Neutrophil (primary cell): ENCODE measurements around the gene SPATA9.
"Not testable (repeated sequence)": the region's sequence is repeated elsewhere in the genome, so short reads cannot be mapped to it uniquely, and the experiment has no call there.

ENCODE experiments used
- H3K27ac ChIP-seq: fragments of 200-600 bp; sonication (generic); 2 replicates; pipeline ENCODE4 v1.5.1; 2016; ENCODE audit warnings: mild to moderate bottlenecking, moderate library complexity
- H3K27me3 ChIP-seq: fragments of 200-600 bp; sonication (generic); 2 replicates; pipeline ENCODE4 v1.6.0; 2016; ENCODE audit warnings: mild to moderate bottlenecking
- H3K36me3 ChIP-seq: fragments of 200-600 bp; sonication (generic); 2 replicates; pipeline ENCODE4 v1.5.1; 2017
- H3K4me1 ChIP-seq, 2 experiments: fragments of 200-600 bp in 1 of 2; sonication (generic) in 1 of 2; 1 replicate in 1 of 2; 2 replicates in 1 of 2; pipeline versions ENCODE4 v1.5.1 to v1.6.1; 2013 to 2016; ENCODE audit warnings: low read depth in 1 of 2, low read length in 1 of 2, mild to moderate bottlenecking in 1 of 2, moderate library complexity in 1 of 2; ENCODE audit not compliant: control insufficient read depth in 1 of 2, insufficient read depth in 1 of 2
- H3K4me3 ChIP-seq, 2 experiments: fragments of 200-600 bp in 1 of 2; sonication (generic) in 1 of 2; 1 replicate in 1 of 2; 2 replicates in 1 of 2; pipeline ENCODE4 v1.5.1; 2013 to 2016; ENCODE audit warnings: low read depth in 1 of 2, low read length in 1 of 2, mild to moderate bottlenecking in 1 of 2, moderate library complexity in 1 of 2
- H3K9me3 ChIP-seq: fragments of 200-600 bp; sonication (generic); 2 replicates; pipeline ENCODE4 v1.5.1; 2016
- CTCF ChIP-seq: fragments of 200-600 bp; sonication (generic); IDR thresholded peaks from 2 replicates; pipeline ENCODE4 v1.5.1; 2016; ENCODE audit warnings: antibody characterized with exemption

The SPATA9 gene

DNA sequence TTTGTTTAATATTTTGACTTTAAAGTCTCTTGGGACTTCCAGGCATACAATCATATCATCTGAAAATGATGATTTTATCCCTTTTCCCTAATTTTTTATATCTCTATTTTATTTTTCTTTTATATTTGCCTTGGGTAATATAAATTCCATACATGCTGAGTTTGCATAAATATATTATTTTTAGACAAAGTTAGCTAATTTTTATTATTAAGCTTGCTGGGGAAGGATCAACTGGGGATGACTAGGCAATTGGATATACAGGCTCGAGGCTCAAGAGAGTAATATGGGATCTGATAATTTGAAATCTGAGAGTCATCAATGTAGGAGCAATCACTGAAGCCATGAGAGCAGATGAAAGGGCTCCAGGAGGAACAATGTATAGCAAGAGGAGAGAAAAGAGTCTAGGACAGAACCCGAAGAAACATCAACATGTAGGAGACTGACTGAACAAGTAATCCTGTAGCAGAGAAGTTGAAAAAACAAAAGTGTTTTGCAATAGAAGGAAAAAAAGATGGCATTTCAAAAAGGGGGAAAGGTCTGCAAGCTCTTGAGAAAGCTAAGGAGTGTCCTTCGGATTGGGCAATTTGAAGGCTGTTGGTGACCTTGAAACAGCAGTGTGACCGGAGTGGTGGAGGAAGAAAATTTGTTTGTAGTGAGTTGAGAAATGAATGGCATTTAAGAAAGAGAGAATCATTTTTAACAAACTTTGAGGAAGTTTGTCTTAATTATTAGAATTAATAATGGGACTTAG lies 31.3 kb upstream of the SPATA9 start:
- Histone ChIP-seq H3K4me3 (no peak overlapping the region), H3K27ac (no peak overlapping the region), H3K27me3 (no peaks in the 10 kb centered on the region), H3K36me3 (no peaks in the 10 kb centered on the region), H3K9me3 (no peaks in the 10 kb centered on the region), H3K4me1 (peaks cover 0 to 3% of the 10 kb centered on the region in 2 experiments)
- TF ChIP-seq CTCF: no peak

DNA sequence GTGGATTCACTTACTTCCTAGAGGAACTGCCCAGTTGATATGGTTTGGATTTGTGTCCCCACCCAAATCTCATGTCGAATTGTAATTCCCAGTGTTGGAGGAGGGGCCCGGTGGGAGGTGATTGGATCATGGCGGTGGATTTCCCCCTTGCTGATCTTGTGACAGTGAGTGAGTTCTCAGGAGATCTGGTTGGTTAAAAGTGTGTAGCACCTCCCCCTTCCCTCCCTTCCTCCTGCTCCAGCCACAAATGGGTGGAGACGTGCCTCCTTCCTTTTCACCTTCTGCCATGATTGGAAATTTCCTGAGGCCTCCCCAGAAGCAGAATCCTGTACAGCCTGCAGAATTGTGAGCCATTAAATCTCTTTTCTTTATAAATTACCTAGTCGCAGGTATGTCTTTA lies 30.5 kb upstream of the SPATA9 start:
- H3K4me1 ChIP-seq, H3K27me3 ChIP-seq, H3K9me3 ChIP-seq, H3K27ac ChIP-seq, H3K4me3 ChIP-seq, H3K36me3 ChIP-seq: not testable (repeated sequence)

GRCh38 chr5:95712347-95712958 lies 29.7 kb upstream of the SPATA9 start:
- Histone ChIP-seq H3K4me3 (no peak overlapping the region), H3K9me3 (no peaks in the 10 kb centered on the region), H3K36me3 (no peaks in the 10 kb centered on the region), H3K4me1 (peaks cover 0 to 3% of the 10 kb centered on the region in 2 experiments), H3K27ac (no peak overlapping the region), H3K27me3 (no peaks in the 10 kb centered on the region)
- TF ChIP-seq CTCF: no peak

DNA sequence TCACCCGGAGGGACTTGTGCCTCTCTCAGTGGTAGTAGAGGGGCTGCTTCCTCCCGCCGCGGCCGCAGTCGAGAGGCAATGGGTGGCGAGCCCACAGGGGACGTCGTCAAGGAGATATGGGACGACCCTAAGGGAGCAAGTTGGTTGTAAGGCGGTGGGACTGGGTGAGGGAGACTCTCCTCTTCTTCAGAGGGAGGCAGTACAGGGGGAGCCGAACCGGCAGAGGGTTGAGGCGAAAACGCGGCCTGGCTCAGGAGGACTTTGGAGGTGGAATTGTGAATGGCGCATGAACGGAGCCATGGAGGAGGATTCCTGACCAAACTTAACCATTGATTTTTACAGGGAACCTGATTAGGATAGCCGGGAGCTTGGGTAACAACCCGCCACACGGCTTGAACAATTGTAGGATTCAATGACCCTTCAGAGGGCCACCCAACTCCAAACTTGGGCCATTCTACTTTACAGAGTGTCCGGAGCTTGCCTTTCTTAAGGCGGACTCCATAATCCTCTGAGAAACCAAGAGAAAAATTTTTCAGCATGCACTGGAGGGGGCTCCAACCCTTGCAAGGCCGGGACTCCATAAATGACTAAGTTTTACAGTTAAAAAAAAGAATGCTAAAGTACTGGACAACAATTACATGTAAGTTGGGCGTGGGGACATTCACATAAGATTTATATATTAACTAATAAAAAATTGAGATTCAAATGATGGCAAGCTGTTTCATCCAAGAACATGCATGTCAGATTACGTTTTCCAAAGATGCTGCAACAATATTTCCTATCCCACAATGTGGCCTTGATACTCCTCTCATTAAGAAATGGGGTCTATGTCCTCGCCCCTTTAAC lies 28.9 kb upstream of the SPATA9 start:
- H3K4me3 ChIP-seq: no peak overlapping the region
- peaks cover 0 to 3% of the 10 kb centered on the region in 2 experiments for H3K4me1 ChIP-seq
- no peaks in the 10 kb centered on the region for H3K36me3 ChIP-seq
- no peak for TF ChIP-seq CTCF
- no peaks in the 10 kb centered on the region for H3K27me3 ChIP-seq
- H3K9me3 ChIP-seq: no peaks in the 10 kb centered on the region
- H3K27ac ChIP-seq: no peak overlapping the region

DNA sequence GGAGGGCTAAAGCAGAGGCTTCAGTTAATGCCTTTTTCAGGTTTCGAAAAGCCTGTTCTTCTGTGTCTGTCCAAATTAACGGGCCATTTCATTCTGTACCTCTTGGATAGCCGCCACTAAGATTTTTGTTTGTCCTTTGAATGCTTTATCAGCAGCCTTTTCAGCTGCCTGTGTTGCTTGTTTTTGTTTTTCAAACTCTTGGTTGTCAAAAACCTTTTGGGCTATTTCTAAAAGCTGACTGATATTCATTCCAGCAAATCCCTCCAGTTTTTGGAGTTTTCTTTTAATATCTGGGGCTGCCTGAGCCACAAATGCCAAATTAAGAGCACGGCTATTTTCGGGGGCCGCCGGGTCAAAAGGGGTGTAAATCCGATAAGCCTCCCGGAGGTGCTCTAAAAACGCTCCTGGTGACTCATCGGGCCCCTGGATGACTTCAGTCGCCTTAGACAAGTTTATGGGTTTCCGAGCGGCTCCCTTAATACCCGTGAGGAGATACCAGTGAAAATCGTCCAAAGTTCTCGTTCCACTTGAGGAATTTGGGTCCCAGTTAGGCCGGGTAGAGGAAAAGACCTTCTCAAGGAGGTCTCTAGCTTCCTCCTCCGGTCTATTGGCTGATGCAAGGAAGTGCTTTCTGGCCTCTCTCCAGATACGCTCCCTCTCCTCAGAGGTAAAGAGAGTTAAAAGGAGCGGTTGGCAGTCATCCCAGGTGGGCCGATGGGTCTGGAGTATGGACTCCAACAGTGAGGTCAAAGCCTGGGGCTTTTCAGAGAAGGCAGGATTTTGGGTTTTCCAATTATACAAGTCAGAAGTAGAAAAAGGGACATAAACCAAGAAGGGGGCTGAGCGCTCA lies 28.1 kb upstream of the SPATA9 start:
- H3K4me3 ChIP-seq: not testable (repeated sequence)

GRCh38 chr5:95709967-95710650 lies 27.3 kb upstream of the SPATA9 start:
- TF ChIP-seq CTCF: no peak
- Histone ChIP-seq H3K4me3 (no peak overlapping the region), H3K9me3 (no peaks in the 10 kb centered on the region), H3K27ac (no peak overlapping the region), H3K27me3 (no peaks in the 10 kb centered on the region), H3K36me3 (no peaks in the 10 kb centered on the region), H3K4me1 (peaks cover 0 to 3% of the 10 kb centered on the region in 2 experiments)

More for the DNA sequence above, 28.1 kb upstream of the SPATA9 start:
- H3K4me1 ChIP-seq, H3K27ac ChIP-seq, H3K36me3 ChIP-seq, H3K9me3 ChIP-seq, H3K27me3 ChIP-seq: not testable (repeated sequence)
